T-helper 9 cell (primary cell): Measurements from ENCODE around the gene SMARCC1.
"Not testable (repeated sequence)": the region's sequence is repeated elsewhere in the genome, so short reads cannot be mapped to it uniquely, and the experiment has no call there.

Experiments
- DNase-seq: peaks from one replicate; pipeline ENCODE4 v3.0.0-alpha.2; 2020

SMARCC1 gene

GRCh38 chr3:47766186-47766585 lies 15.5 kb downstream of the SMARCC1 start:
- no peak for DNase-seq

- no peak for DNase-seq
Observed at GRCh38 chr3:47762233-47762632, 19.5 kb downstream of the SMARCC1 start.

- DNase-seq, result no peak
Observed at GRCh38 chr3:47761046-47761445, 20.6 kb downstream of the SMARCC1 start.

- not testable (repeated sequence) for DNase-seq
Observed at GRCh38 chr3:47760207-47760606, 21.5 kb downstream of the SMARCC1 start.

GRCh38 chr3:47758261-47759025 lies 23.2 kb downstream of the SMARCC1 start:
- no peak for DNase-seq

GRCh38 chr3:47752716-47753115 lies 29.0 kb downstream of the SMARCC1 start:
- no peak for DNase-seq

GRCh38 chr3:47750811-47751354 lies 30.8 kb downstream of the SMARCC1 start:
- not testable (repeated sequence) for DNase-seq

GRCh38 chr3:47747558-47747957 lies 34.1 kb downstream of the SMARCC1 start:
- no peak for DNase-seq

- no peak for DNase-seq
Observed at GRCh38 chr3:47746264-47746663, 35.4 kb downstream of the SMARCC1 start.

- DNase-seq, result no peak
Observed at GRCh38 chr3:47743855-47744254, 37.8 kb downstream of the SMARCC1 start.

- DNase-seq, result not testable (repeated sequence)
Observed at GRCh38 chr3:47743352-47743751, 38.3 kb downstream of the SMARCC1 start.

- no peak for DNase-seq
Observed at GRCh38 chr3:47741925-47742324, 39.8 kb downstream of the SMARCC1 start.

- no peak for DNase-seq
Observed at GRCh38 chr3:47732143-47732542, 49.5 kb downstream of the SMARCC1 start.

GRCh38 chr3:47731061-47731460 lies 50.6 kb downstream of the SMARCC1 start:
- DNase-seq, result no peak

GRCh38 chr3:47722859-47723258 lies 58.8 kb downstream of the SMARCC1 start:
- DNase-seq, result no peak

- DNase-seq, result not testable (repeated sequence)
Observed at GRCh38 chr3:47717448-47717847, 64.2 kb downstream of the SMARCC1 start.

GRCh38 chr3:47716656-47717055 lies 65.0 kb downstream of the SMARCC1 start:
- DNase-seq, result no peak

- DNase-seq, result no peak
Observed at GRCh38 chr3:47715928-47716327, 65.8 kb downstream of the SMARCC1 start.

- no peak for DNase-seq
Observed at GRCh38 chr3:47714606-47715005, 67.1 kb downstream of the SMARCC1 start.

GRCh38 chr3:47713655-47714054 lies 68.0 kb downstream of the SMARCC1 start:
- no peak for DNase-seq

GRCh38 chr3:47712398-47712797 lies 69.3 kb downstream of the SMARCC1 start:
- DNase-seq, result no peak

- DNase-seq, result no peak
Observed at GRCh38 chr3:47711596-47711995, 70.1 kb downstream of the SMARCC1 start.

- DNase-seq, result no peak
Observed at GRCh38 chr3:47705391-47705790, 76.3 kb downstream of the SMARCC1 start.

- DNase-seq, result no peak
Observed at GRCh38 chr3:47704237-47704612, 77.5 kb downstream of the SMARCC1 start.

GRCh38 chr3:47701388-47701787 lies 80.3 kb downstream of the SMARCC1 start:
- no peak for DNase-seq
